GM18508 (cell line): ENCODE results near the gene TUBGCP5.
"Not testable (repeated sequence)": the region's sequence is repeated elsewhere in the genome, so short reads cannot be mapped to it uniquely, and the experiment has no call there.

Experiments used
- ATAC-seq: cut with Tn5 transposase; IDR thresholded peaks from one replicate; pipeline ENCODE4 v1.9.1; 2021; ENCODE audit warnings: moderate number of reproducible peaks; ENCODE audit not compliant: insufficient read depth, unreplicated experiment

TUBGCP5 gene

GRCh38 chr15:23043987-23044386 is 4.6 kb upstream of the TUBGCP5 start:
- ATAC-seq, result not testable (repeated sequence)

GRCh38 chr15:23043535-23043934 is 4.2 kb upstream of the TUBGCP5 start:
- not testable (repeated sequence) for ATAC-seq

- ATAC-seq, result not testable (repeated sequence)
Observed at GRCh38 chr15:23041736-23042135, 2.4 kb upstream of the TUBGCP5 start.

GRCh38 chr15:23039917-23040281 is 530 bp upstream of the TUBGCP5 start:
- no peak for ATAC-seq

- peak; percentile 10 for ATAC-seq
Observed at GRCh38 chr15:23038726-23039142, 635 bp downstream of the TUBGCP5 start.

- no peak for ATAC-seq
Observed at GRCh38 chr15:23035964-23036566, 3.3 kb downstream of the TUBGCP5 start.

GRCh38 chr15:23033979-23034378 is 5.4 kb downstream of the TUBGCP5 start:
- no peak for ATAC-seq

GRCh38 chr15:23026218-23026617 is 13.2 kb downstream of the TUBGCP5 start:
- no peak for ATAC-seq

- ATAC-seq, result no peak
Observed at GRCh38 chr15:23022156-23022555, 17.2 kb downstream of the TUBGCP5 start.

GRCh38 chr15:23014394-23015000 is 24.9 kb downstream of the TUBGCP5 start:
- ATAC-seq, result no peak

- no peak for ATAC-seq
Observed at GRCh38 chr15:23013681-23014080, 25.7 kb downstream of the TUBGCP5 start.

GRCh38 chr15:23012616-23013015 is 26.8 kb downstream of the TUBGCP5 start:
- not testable (repeated sequence) for ATAC-seq

GRCh38 chr15:23003736-23004135 is 35.6 kb downstream of the TUBGCP5 start:
- no peak for ATAC-seq

GRCh38 chr15:23002920-23003319 is 36.4 kb downstream of the TUBGCP5 start:
- no peak for ATAC-seq

GRCh38 chr15:22995795-22996194 is 43.6 kb downstream of the TUBGCP5 start:
- no peak for ATAC-seq

- ATAC-seq, result no peak
Observed at GRCh38 chr15:22992024-22992326, 47.4 kb downstream of the TUBGCP5 start.

- no peak for ATAC-seq
Observed at GRCh38 chr15:22989576-22990477, 49.5 kb downstream of the TUBGCP5 start.

GRCh38 chr15:22988811-22989210 is 50.6 kb downstream of the TUBGCP5 start:
- no peak for ATAC-seq

- ATAC-seq, result not testable (repeated sequence)
Observed at GRCh38 chr15:22981931-22982330, 57.4 kb downstream of the TUBGCP5 start.

GRCh38 chr15:22981051-22981840 is 58.1 kb downstream of the TUBGCP5 start:
- ATAC-seq, result no peak
